ENCODE data around the gene WDPCP.

DNA sequence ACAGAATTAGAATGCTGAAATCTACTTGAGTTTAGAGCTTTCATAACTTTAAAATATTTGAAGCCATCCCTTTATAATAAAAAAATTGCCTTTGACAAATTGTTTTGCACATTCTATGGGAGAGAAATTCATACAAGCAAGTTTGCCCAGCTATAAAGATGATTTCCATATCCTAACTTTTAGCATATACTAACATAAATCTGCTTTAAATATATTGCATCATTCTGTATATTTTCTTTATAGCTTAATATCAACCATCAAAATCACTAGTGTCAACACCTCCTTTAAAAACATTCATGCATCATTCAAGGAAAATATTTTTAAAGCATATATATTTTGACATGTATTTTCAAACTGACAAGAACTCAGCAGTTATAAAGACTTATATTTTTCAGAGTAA lies 49.9 kb downstream of the WDPCP start:
- TF ChIP-seq POLR2AphosphoS5 (IDR thresholded peaks at IDR 0.05) (no peak), POLR2A (IDR thresholded peaks at IDR 0.05) (no peak)
- TF ChIP-seq, protein P1, sequence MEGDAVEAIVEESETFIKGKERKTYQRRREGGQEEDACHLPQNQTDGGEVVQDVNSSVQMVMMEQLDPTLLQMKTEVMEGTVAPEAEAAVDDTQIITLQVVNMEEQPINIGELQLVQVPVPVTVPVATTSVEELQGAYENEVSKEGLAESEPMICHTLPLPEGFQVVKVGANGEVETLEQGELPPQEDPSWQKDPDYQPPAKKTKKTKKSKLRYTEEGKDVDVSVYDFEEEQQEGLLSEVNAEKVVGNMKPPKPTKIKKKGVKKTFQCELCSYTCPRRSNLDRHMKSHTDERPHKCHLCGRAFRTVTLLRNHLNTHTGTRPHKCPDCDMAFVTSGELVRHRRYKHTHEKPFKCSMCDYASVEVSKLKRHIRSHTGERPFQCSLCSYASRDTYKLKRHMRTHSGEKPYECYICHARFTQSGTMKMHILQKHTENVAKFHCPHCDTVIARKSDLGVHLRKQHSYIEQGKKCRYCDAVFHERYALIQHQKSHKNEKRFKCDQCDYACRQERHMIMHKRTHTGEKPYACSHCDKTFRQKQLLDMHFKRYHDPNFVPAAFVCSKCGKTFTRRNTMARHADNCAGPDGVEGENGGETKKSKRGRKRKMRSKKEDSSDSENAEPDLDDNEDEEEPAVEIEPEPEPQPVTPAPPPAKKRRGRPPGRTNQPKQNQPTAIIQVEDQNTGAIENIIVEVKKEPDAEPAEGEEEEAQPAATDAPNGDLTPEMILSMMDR (IDR thresholded peaks at IDR 0.05) = no peak
